ENCODE data around the gene LPGAT1.
"Not testable (repeated sequence)": the region's sequence is repeated elsewhere in the genome, so short reads cannot be mapped to it uniquely, and the experiment has no call there.

Gene LPGAT1

DNA sequence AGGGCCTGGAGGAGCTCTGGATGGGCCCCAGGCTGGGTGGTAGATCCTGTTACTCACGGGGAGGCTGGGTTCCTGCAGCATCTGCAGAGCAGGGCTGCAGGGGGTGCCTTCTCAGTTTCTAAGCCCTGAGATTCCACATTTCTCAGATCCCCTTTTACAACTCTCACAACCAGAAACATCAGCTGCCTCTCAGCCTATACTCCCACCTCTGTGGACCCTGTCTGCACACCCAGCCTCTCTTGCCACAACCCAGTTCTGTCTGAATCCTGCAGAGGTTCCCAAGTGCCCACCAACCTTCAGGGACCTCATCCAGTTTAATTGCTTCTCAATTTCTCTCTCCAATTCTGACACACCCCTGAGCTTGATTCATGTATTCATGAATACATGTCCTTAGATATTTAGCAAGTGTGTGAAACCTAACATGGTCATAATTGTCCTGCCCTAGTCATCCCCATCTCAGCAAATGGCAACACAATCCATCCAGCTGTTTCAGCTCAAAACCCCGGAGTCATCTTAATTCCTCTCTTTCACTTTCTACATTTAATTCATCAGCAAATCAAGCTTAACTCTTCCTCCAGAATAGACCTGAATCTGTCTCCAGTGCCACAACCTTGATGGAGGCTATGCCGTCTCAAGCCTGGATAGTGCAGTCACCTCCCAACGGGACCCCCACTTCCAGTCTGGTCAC is 98.1 kb downstream of the LPGAT1 start:
- DNase-seq (ENCODE audit: insufficient read length, low spot score) (peak; percentile 36), FAIRE-seq (peak; percentile 41)
- TF ChIP-seq SPI1 (IDR thresholded peaks at IDR 0.05; ENCODE audit: low read depth, low read length): peak; percentile 90
- TF ChIP-seq POLR2AphosphoS5 (IDR thresholded peaks at IDR 0.05; ENCODE audit: low read depth, low read length): no peak
- TF ChIP-seq PAX5 (IDR thresholded peaks at IDR 0.05; ENCODE audit: insufficient read depth, low read length, severe bottlenecking): no peak
- TF ChIP-seq POU2F2 (IDR thresholded peaks at IDR 0.05; ENCODE audit: low read depth, low read length): no peak

DNA sequence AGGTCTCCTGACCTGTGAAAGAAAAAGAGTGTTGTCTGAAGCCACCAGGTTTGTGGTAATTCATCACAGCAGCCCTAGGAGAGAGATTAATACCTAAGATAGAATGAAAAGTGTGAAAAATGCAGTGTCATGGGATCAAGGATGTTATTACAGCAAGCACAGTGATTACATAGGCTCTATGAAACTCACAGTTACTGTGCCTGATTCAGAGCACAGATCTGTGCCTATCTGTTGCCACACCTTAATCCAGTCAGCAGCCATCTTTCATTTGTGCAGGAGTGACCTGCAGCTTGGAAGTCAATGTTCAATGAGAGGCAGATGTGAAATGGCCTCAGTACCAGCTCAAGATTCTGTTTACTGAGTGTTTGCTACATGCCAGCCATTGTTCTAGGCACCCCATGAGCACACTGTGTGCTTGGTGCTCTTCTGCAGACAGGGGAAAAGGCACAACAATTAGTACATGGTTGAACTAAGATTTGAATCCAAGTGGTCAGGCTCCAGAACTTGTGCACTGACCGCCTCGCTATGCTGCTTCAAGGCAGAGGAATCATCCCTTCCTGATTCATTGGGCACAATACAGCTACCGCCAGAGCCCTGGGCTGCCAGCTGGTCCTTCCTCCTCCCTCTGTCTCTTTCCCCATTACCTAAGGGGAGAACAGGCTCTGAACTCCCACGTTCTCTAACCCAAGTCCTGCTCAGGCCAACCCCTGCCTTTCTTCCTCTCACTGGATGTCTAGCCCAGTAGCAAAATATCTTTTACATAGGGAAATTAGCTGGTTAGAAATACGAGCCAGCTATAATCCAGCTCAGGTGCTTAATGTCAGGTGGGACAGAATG is 98.9 kb downstream of the LPGAT1 start:
- FAIRE-seq: peak; percentile 81
- DNase-seq (ENCODE audit: insufficient read length, low spot score): no peak

DNA sequence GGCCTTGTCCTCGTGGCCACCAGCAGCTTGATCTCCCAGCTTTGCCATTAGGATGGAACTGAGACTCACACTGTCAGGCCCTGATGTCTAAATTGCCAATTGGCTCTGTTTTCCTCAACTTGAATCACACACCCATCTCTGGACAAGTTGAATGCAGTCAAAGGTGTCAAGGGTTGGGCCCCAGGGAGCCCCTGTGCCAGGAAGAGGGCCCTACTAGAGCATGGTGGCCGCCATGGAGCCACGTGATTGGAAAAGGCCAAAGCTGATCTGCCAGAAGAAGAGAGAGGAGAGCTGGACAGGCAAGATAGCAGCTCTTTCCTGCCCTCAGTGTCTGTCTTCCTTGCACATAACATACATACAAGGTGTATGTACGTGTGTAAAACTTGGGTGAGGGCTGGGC is 100.2 kb downstream of the LPGAT1 start:
- DNase-seq (ENCODE audit: insufficient read length, low spot score): no peak
- no peak for FAIRE-seq
- TF ChIP-seq PAX5 (IDR thresholded peaks at IDR 0.05; ENCODE audit: insufficient read depth, low read length, severe bottlenecking) (no peak), POLR2AphosphoS5 (IDR thresholded peaks at IDR 0.05; ENCODE audit: low read depth, low read length) (no peak), SPI1 (IDR thresholded peaks at IDR 0.05; ENCODE audit: low read depth, low read length) (no peak), POU2F2 (IDR thresholded peaks at IDR 0.05; ENCODE audit: low read depth, low read length) (no peak), POLR2A (IDR thresholded peaks at IDR 0.05; ENCODE audit: low read depth, low read length) (no peak), TAF1 (IDR thresholded peaks at IDR 0.05; ENCODE audit: low read depth, low read length) (no peak)

More for the DNA sequence above, 98.9 kb downstream of the LPGAT1 start:
- TF ChIP-seq POLR2A (IDR thresholded peaks at IDR 0.05; ENCODE audit: low read depth, low read length): no peak
- TF ChIP-seq PAX5 (IDR thresholded peaks at IDR 0.05; ENCODE audit: insufficient read depth, low read length, severe bottlenecking): no peak
- TF ChIP-seq SPI1 (IDR thresholded peaks at IDR 0.05; ENCODE audit: low read depth, low read length): no peak
- no peak for TF ChIP-seq POLR2AphosphoS5 (IDR thresholded peaks at IDR 0.05; ENCODE audit: low read depth, low read length)
- TF ChIP-seq TAF1 (IDR thresholded peaks at IDR 0.05; ENCODE audit: low read depth, low read length): no peak
- TF ChIP-seq POU2F2 (IDR thresholded peaks at IDR 0.05; ENCODE audit: low read depth, low read length): no peak

DNA sequence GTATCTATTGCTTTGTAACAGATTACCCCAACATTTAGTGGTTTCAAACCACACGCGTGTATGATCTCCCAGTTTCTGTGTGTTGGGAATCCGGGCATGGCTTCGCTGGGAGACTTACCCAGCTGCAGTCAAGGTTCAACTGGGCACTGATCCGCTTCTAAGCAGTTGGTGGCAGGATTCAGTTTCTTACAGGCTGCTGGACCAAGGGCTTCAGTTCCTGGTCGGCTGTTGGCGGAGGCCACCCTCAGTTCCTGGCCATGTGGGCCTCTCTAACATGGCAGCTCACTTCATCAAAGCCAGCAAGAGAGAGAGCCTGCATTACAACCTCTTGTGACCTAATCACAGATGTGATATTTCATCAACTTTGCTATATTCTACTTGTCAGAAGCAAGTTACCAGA is 101.3 kb downstream of the LPGAT1 start:
- TF ChIP-seq POLR2A (IDR thresholded peaks at IDR 0.05; ENCODE audit: low read depth, low read length) (no peak), POU2F2 (IDR thresholded peaks at IDR 0.05; ENCODE audit: low read depth, low read length) (no peak), TAF1 (IDR thresholded peaks at IDR 0.05; ENCODE audit: low read depth, low read length) (no peak), SPI1 (IDR thresholded peaks at IDR 0.05; ENCODE audit: low read depth, low read length) (no peak), POLR2AphosphoS5 (IDR thresholded peaks at IDR 0.05; ENCODE audit: low read depth, low read length) (no peak), PAX5 (IDR thresholded peaks at IDR 0.05; ENCODE audit: insufficient read depth, low read length, severe bottlenecking) (no peak)
- no peak for FAIRE-seq
- DNase-seq (ENCODE audit: insufficient read length, low spot score): no peak

DNA sequence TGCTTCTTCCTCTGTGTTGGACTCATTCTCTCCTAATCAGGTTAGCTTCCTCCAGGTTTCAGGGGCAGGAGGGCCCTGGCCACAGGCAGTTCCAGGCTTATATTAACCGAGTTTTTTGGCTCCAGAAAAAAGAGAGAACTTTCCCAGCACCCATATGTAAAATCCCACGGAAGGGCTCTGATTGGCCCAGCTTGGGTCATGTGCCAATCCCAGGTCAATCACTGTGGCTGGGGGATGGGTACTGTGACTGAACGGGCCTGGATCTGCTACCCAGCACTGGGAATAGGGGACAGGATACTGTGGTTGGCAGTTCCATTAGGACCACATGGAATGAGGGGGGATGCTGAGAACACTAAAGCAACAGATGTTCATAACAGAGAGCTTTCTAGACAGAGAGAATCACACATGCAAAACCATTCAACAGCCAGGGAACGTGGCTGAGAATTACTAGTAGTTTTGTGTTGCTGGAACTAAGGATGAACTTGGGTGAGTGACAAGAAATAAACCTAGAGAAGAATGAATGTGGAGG is 104.0 kb downstream of the LPGAT1 start:
- DNase-seq (ENCODE audit: insufficient read length, low spot score) (no peak), FAIRE-seq (no peak)
- TF ChIP-seq PAX5 (IDR thresholded peaks at IDR 0.05; ENCODE audit: insufficient read depth, low read length, severe bottlenecking): no peak
- TF ChIP-seq POLR2A (IDR thresholded peaks at IDR 0.05; ENCODE audit: low read depth, low read length): no peak
- TF ChIP-seq POLR2AphosphoS5 (IDR thresholded peaks at IDR 0.05; ENCODE audit: low read depth, low read length): no peak
- no peak for TF ChIP-seq SPI1 (IDR thresholded peaks at IDR 0.05; ENCODE audit: low read depth, low read length)
- no peak for TF ChIP-seq POU2F2 (IDR thresholded peaks at IDR 0.05; ENCODE audit: low read depth, low read length)
- no peak for TF ChIP-seq TAF1 (IDR thresholded peaks at IDR 0.05; ENCODE audit: low read depth, low read length)

DNA sequence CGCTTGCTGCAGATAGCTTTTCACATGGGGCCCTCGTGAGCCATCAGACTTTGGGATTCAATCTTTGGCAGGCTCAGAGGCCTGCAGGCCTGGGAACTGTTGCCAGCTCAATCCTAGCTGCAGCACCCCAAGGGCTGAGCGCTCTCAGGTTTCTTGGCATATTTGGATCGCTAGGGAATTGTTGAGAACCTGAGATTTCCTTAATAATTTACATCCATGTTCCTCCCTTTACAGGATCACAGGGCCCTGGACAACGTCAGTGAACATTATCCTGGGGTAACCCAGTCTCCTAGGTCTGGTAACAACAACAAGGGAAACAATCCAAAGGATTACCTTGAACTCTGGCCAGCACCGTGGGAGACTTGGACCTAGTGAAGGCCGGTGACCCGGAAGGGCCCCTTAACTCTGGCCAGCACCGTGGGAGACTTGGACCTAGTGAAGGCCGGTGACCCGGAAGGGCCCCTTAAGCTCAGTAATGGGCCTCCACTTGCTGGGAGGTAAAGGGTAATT is 105.8 kb downstream of the LPGAT1 start:
- no peak for TF ChIP-seq TAF1 (IDR thresholded peaks at IDR 0.05; ENCODE audit: low read depth, low read length)
- DNase-seq (ENCODE audit: insufficient read length, low spot score) (no peak), FAIRE-seq (no peak)

DNA sequence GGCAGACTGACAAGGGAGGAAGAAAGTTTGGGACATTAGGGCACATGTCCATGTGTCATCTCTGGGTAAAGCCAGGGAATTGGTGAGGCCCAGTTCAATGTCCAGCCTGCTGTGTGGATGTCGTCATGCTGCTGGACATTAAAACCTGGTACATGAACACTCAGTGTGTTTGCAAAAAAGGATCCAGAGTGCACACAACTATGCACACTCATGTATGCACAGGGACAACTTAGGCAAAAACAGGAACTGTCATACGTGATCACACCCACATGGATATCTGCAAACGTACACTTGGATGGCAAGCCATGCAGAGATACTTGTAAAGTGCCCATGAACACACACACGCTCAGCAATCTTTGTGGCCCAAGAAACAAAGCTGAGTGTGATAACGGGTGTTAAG is 107.3 kb downstream of the LPGAT1 start:
- DNase-seq (ENCODE audit: insufficient read length, low spot score) (no peak), FAIRE-seq (peak; percentile 33)
- TF ChIP-seq POU2F2 (IDR thresholded peaks at IDR 0.05; ENCODE audit: low read depth, low read length) (no peak), TAF1 (IDR thresholded peaks at IDR 0.05; ENCODE audit: low read depth, low read length) (no peak), POLR2A (IDR thresholded peaks at IDR 0.05; ENCODE audit: low read depth, low read length) (no peak), PAX5 (IDR thresholded peaks at IDR 0.05; ENCODE audit: insufficient read depth, low read length, severe bottlenecking) (no peak), POLR2AphosphoS5 (IDR thresholded peaks at IDR 0.05; ENCODE audit: low read depth, low read length) (no peak), SPI1 (IDR thresholded peaks at IDR 0.05; ENCODE audit: low read depth, low read length) (peak; percentile 20; the same call in 1 of the 2 replicates)

DNA sequence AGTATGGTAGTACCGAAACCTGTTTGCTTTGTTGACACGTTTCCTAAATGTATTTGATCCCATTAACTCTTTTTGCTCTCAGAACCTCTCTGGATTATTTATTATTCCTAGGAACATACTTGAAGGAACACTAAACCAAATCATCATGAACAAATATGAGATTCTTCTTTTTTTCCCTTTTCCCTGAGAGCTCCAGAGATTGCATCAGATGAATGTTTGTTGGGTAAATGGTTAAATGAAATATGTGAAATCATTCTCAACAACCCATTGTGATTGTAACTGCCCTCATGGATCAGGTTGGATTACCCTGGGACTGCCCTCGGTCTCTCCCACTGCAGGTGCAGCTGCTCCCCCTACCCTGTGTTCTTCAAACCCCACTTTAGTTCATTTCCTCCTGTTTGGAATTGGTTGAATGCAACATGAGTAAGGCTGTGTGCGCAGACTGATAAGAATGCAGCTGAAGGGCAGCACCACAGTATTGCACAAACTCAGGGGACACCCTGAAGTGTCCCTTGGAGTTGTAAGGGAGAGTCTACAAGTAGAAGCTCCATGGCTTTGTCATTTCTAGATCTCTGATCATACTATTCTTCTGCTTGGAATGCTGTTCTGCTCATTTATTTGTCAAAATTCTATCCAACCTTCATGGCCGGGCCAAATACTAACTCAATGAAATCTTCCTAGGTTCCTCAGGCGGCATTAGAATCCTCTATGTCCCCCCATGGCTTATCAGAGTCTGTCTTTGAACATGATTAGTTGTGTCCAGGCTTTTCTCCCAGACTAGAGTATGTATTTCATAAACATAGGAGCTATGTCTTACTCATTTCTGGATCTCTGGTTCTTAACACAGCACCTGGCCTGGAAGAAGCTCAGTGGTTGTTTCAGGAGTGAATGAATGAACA is 108.0 kb downstream of the LPGAT1 start:
- FAIRE-seq: no peak
- no peak for DNase-seq (ENCODE audit: insufficient read length, low spot score)
- no peak for TF ChIP-seq POLR2A (IDR thresholded peaks at IDR 0.05; ENCODE audit: low read depth, low read length)
- TF ChIP-seq TAF1 (IDR thresholded peaks at IDR 0.05; ENCODE audit: low read depth, low read length): no peak
- no peak for TF ChIP-seq SPI1 (IDR thresholded peaks at IDR 0.05; ENCODE audit: low read depth, low read length)
- TF ChIP-seq POU2F2 (IDR thresholded peaks at IDR 0.05; ENCODE audit: low read depth, low read length): no peak
- no peak for TF ChIP-seq POLR2AphosphoS5 (IDR thresholded peaks at IDR 0.05; ENCODE audit: low read depth, low read length)
- TF ChIP-seq PAX5 (IDR thresholded peaks at IDR 0.05; ENCODE audit: insufficient read depth, low read length, severe bottlenecking): no peak

DNA sequence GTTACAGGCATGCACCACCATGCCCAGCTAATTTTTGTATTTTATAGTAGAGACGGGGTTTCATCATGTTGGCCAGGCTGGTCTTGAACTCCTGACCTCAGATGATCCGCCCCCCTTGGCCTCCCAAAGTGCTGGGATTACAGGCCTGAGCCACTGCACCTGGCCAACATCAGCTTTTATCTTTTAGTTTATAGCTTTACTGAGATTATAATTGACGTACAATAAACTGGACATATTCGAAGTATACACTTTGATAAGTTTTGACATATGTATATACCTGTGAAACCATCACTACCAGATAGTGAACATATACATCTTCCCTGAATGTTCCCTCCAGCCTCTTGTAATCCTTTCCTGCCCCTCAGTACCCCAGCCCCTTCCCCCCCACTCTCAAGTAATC is 114.0 kb downstream of the LPGAT1 start:
- FAIRE-seq; DNase-seq (ENCODE audit: insufficient read length, low spot score): not testable (repeated sequence)

All from GM12891 (cell line).